SU-DHL-6 (cell line): ENCODE data around the gene MCTP1.

Experiments
- EZH2phosphoT487 ChIP-seq: fragments of 200-600 bp; sonication (generic), shearing (Covaris generic); conservative IDR thresholded peaks from 2 replicates; pipeline ENCODE4 v1.6.1; 2018; ENCODE audit warnings: mild to moderate bottlenecking, antibody characterized with exemption, low read length, moderate library complexity, mixed read lengths
- TF ChIP-seq, protein P1 (sequence below): fragments of 200-600 bp; sonication (generic); IDR thresholded peaks from one replicate; pipeline ENCODE4 v1.5.1; 2017; ENCODE audit warnings: antibody characterized with exemption, mild to moderate bottlenecking, low read length, moderate library complexity; ENCODE audit not compliant: insufficient read depth, poor library complexity, severe bottlenecking

DNA sequence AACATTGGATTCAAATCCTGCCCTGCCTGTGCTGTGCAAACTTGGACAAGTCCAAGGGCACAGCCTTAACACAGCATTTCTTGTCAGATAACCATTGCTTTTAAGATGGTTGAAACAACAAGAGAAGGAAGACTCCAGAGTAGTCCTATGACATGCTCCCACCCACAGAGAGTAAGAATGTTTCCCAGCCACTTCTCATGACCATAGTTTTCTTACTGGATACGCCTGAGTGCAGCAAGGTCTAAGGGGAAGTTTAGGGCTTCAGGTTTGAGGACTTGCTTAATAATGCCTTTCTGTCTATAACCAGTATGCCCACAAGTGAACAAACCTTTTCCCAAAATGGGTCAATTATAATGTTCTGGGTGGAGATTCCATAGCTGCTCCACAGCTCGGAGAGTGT is 540.0 kb downstream of the MCTP1 start:
- TF ChIP-seq, protein P1, sequence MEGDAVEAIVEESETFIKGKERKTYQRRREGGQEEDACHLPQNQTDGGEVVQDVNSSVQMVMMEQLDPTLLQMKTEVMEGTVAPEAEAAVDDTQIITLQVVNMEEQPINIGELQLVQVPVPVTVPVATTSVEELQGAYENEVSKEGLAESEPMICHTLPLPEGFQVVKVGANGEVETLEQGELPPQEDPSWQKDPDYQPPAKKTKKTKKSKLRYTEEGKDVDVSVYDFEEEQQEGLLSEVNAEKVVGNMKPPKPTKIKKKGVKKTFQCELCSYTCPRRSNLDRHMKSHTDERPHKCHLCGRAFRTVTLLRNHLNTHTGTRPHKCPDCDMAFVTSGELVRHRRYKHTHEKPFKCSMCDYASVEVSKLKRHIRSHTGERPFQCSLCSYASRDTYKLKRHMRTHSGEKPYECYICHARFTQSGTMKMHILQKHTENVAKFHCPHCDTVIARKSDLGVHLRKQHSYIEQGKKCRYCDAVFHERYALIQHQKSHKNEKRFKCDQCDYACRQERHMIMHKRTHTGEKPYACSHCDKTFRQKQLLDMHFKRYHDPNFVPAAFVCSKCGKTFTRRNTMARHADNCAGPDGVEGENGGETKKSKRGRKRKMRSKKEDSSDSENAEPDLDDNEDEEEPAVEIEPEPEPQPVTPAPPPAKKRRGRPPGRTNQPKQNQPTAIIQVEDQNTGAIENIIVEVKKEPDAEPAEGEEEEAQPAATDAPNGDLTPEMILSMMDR: no peak
- TF ChIP-seq EZH2phosphoT487: no peak
